HG02642 (cell line): ENCODE measurements around the gene CRYL1.
"Not testable (repeated sequence)": the region's sequence is repeated elsewhere in the genome, so short reads cannot be mapped to it uniquely, and the experiment has no call there.

Experiments used
- ATAC-seq: cut with Tn5 transposase; IDR thresholded peaks from one replicate; pipeline ENCODE4 v1.9.1; 2021; ENCODE audit warnings: mild to moderate bottlenecking; ENCODE audit not compliant: unreplicated experiment, poor library complexity

The CRYL1 gene

GRCh38 chr13:20462533-20462915, 63.1 kb downstream of the CRYL1 start:
- ATAC-seq, result no peak

- no peak for ATAC-seq
Observed at GRCh38 chr13:20461860-20462532, 63.7 kb downstream of the CRYL1 start.

DNA sequence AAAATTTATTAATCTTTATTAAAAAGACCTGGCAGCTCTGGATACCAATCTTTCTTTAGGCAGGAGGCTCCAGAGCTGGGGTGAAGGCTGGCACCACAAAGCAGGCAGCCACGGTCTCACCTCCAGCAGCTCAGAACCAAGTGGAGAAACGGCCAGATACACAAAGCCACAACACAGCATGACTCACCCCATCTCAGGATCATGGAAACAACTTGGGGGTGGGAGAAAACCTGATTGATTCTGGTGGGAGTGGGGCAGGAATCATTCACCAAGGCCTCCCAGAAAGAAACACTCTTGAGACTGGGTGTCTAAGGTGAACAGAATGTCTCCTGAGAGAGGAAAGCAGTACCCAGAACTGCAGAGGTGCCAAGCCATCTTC, 64.2 kb downstream of the CRYL1 start:
- ATAC-seq, result no peak

GRCh38 chr13:20460761-20461160, 64.9 kb downstream of the CRYL1 start:
- no peak for ATAC-seq

DNA sequence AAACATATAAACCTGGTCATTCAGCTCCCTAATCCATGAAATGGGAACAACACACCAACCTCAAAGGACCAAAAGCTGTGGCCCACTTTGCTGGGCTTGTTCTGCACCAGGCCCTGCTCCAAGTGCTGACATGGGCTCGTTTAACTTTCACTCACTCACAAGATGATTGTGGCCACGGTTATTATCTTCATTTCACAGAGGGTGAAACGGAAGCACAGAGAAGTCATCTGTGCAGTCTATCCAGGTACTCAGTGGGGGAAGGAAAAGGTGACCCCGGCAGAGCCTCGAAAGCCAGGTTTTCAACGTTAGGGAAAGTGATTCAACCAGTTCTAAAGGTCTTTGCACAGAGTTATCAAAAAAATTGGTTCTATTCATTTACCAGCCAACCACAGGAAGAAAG, 68.0 kb downstream of the CRYL1 start:
- no peak for ATAC-seq

GRCh38 chr13:20456737-20457136, 68.9 kb downstream of the CRYL1 start:
- no peak for ATAC-seq

DNA sequence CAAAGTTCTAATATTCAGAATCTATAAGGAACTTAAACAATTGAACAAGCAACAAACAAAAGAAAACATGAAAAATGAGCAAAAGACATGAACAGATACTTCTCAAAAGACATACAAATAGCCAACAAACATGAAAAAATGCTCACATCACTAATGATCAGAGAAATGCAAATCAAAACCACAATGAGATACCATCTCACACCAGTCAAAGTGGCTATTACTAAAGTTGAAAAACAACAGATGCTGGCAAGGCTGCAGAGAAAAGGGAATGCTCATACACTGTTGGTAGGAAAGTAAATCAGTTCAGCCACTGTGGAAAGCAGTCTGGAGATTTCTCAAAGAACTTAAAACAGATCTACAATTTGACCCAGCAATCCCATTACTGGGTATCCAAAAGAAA, 74.3 kb downstream of the CRYL1 start:
- peak; percentile 43 for ATAC-seq

DNA sequence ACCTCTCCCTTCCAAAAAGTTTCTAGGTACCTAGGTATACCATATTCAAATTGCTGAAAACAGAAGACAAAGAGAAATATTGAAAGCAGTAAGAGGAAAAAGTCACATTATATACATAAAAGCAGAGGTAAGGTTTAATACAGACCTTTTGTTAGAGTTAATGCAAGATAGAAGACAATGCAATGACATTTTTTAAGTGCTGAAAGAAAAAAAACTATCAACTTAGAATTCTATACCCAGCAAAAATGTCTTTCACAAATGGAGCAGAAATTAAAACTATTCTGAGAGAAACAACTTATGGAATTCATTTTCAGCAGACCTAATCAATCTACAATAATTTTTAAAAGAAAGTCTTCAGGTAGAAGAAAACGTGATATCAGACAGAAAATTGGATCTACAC, 77.2 kb downstream of the CRYL1 start:
- no peak for ATAC-seq

GRCh38 chr13:20446900-20447299, 78.8 kb downstream of the CRYL1 start:
- no peak for ATAC-seq

DNA sequence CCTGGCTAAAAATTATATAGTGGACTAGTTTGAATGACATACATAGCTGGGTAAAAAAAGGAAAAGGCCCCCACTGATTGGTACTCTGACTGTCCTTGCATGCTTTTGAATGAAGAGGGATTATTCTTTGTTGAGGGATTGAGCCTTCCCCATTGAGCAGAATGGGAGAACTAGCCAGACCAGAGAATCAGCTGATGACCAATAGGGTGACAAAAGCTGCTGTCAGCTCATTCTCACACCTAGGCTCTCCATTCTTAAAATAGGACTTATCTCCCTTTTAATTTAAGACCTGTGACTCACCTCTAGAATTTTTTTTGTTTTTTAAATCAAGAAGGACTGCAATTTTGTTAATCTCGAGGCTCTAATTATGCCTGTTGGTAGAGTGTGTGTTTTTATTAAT, 79.3 kb downstream of the CRYL1 start:
- ATAC-seq, result no peak

GRCh38 chr13:20442798-20443381, 82.8 kb downstream of the CRYL1 start:
- ATAC-seq, result no peak

- ATAC-seq, result no peak
Observed at GRCh38 chr13:20442375-20442774, 83.3 kb downstream of the CRYL1 start.

GRCh38 chr13:20441879-20442278, 83.8 kb downstream of the CRYL1 start:
- no peak for ATAC-seq

DNA sequence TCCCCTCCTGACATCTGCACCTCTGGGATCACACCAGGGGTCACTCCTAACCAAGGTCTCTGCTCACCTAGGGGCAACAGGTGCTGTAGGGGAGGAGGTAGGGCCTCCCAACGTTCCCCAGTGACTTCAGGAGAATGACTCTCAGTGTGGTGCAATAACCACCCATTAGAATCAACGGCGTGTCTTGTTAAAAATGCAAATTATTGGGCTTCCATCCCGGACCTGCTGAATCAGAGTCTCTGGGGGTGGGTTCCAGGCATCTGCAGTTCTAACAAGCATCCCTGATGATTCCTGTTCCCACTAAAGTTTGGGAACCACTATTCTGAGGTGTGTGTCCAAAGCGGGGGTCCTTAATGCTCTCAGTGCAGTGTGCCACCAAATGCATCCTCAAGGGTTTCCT, 84.6 kb downstream of the CRYL1 start:
- no peak for ATAC-seq

- no peak for ATAC-seq
Observed at GRCh38 chr13:20439261-20439660, 86.4 kb downstream of the CRYL1 start.

- ATAC-seq, result no peak
Observed at GRCh38 chr13:20438801-20439200, 86.9 kb downstream of the CRYL1 start.

DNA sequence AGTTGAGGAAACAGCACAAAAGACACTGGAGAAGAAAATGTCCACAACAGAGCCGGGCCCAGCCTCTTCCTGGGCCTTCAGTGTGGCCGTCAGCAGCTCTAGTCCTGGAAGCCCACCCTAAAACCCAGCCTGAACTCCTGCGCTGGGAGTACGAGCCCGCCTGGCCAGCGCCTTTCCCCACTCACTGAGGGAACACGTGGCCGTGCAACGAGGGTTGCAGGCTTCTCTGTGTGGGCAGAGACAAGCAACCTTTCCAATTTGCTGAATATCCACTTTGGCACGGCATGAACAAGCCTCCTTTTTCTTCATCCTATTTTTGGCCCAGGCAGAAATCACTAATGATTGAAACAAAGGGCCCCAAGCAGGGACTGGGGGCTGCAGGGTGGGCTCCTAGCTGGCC, 89.2 kb downstream of the CRYL1 start:
- ATAC-seq, result no peak

- no peak for ATAC-seq
Observed at GRCh38 chr13:20435616-20436368, 89.9 kb downstream of the CRYL1 start.

DNA sequence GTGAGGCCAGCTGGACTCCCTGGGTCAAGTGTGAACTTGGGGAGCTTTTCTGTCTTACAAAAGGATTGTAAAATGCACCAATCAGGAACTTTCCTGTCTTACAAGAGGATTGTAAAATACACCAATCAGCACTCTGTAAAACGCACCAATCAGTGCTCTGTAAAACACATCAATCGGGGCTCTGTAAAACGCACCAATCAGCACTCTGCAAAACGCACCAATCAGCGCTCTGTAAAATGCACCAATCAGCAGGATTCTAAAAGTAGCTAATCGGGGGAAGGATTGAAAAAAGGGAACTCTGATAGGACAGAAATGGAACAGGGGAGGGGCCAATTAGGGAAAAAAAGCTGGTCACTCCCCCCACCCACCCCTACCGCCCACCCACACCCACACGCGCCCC, 91.4 kb downstream of the CRYL1 start:
- not testable (repeated sequence) for ATAC-seq

- no peak for ATAC-seq
Observed at GRCh38 chr13:20431687-20432384, 93.8 kb downstream of the CRYL1 start.

GRCh38 chr13:20431080-20431479, 94.6 kb downstream of the CRYL1 start:
- no peak for ATAC-seq
